ENCODE measurements around the gene PTF1A.
"Not testable (repeated sequence)": the region's sequence is repeated elsewhere in the genome, so short reads cannot be mapped to it uniquely, and the experiment has no call there.

The PTF1A gene

GRCh38 chr10:23204773-23205172 lies 12.7 kb downstream of the PTF1A start:
- DNase-seq = no peak

- DNase-seq = no peak
Observed at GRCh38 chr10:23205972-23206642, 14.0 kb downstream of the PTF1A start.

GRCh38 chr10:23217471-23217870 lies 25.4 kb downstream of the PTF1A start:
- no peak for DNase-seq

- no peak for DNase-seq
Observed at GRCh38 chr10:23230582-23230981, 38.5 kb downstream of the PTF1A start.

DNA sequence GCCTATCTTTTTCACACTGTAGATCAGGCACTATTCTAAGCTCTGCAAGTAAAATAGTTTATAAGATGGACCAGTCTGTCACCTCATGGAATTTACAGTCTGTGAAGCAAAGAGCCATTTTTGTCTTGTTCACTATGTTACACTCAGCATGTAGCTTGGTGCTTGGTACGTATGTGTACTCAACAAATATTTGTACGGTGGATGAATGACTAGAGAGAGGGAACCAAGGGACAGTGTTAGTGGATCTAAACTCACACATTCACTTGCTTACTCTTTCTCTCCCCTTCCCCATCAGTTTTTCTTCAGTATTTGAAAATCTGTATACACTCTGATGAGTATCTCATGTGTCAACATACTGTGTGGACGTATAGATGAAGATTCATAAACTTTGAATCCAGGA lies 45.9 kb downstream of the PTF1A start:
- DNase-seq = no peak

- DNase-seq = not testable (repeated sequence)
Observed at GRCh38 chr10:23241779-23242178, 49.7 kb downstream of the PTF1A start.

Measured in activated CD4-positive, alpha-beta T cell treated with anti-CD3 and anti-CD28 coated beads, Interleukin-2, Interleukin-6, amounts not matched to agents 100 ng/mL and 50 ng/mL, durations not matched to agents 16 hours and 8 hours (primary cell).